Stomach smooth muscle (tissue), 2 donors: ENCODE results near the gene LIN52.

Source experiments
- H3K27ac ChIP-seq: one replicate; pipeline ENCODE4 v1.7.0; 2013; ENCODE audit warnings: mild to moderate bottlenecking, low read length, inconsistent platforms
- H3K27me3 ChIP-seq, 2 donors: one replicate each; pipeline ENCODE4 v1.7.0; 2013; ENCODE audit warnings: low read length in 2 of 2; ENCODE audit not compliant: insufficient read depth in 2 of 2, control insufficient read depth in 1 of 2
- H3K36me3 ChIP-seq, 2 donors: one replicate each; pipeline ENCODE4 v1.7.0; 2013; ENCODE audit warnings: low read length in 2 of 2; ENCODE audit not compliant: control insufficient read depth in 2 of 2, insufficient read depth in 2 of 2
- H3K4me1 ChIP-seq: one replicate; pipeline ENCODE4 v1.7.0; 2013; ENCODE audit warnings: low read length; ENCODE audit not compliant: control insufficient read depth, insufficient read depth
- H3K4me3 ChIP-seq, 2 donors: one replicate each; pipeline ENCODE4 v1.7.0; 2013; ENCODE audit warnings: low read length in 2 of 2
- H3K9ac ChIP-seq, 2 donors: one replicate each; pipeline ENCODE4 v1.7.0; 2013; ENCODE audit warnings: low read length in 2 of 2, mild to moderate bottlenecking in 1 of 2
- H3K9me3 ChIP-seq, 2 donors: one replicate each; pipeline ENCODE4 v1.7.0; 2013; ENCODE audit warnings: low read length in 2 of 2; ENCODE audit not compliant: control insufficient read depth in 2 of 2
- donor health status: healthy.
- donor health status: Pancreatic carcinoma.

Gene LIN52, protein sequence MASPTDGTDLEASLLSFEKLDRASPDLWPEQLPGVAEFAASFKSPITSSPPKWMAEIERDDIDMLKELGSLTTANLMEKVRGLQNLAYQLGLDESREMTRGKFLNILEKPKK

DNA sequence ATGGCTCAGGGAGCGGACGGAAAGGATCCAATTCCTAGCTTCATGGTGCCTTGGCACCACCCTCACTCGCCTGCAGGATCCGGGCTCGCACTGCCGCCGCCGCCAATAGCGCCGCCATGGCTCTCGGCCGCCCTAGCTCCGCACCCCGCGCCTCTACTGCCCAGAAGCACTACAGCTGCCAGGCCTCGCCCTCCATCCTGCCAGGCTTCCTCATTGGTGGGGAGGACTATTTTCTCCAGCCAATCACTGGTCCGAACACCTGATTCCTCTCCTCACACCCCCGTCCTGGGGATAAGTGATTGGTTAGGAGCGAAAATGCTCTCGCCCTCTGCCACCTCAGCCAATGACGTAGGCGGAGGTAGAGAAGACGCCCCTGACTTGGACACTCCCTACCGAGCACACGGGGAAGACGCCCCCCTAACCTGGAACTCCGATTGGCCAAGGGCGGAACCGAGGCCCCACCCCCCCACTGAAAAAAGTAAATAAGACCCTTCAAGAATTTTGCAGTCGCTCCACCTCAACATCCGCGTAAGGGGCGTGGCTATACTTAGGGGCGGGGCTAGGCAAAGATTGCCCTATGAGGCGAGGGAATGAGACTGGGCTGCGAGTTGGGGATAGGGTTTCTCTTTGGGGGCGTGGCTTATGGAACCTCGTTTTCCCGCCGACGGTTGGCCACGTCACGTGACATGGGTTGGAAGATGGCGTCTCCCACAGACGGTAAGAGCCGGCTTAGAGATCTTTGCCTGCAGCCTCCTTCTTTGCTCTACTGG, at the start of gene LIN52, which contains the start of gene ALDH6A1:
TSS of gene LIN52 (plus strand) at position 680 of the 770 bp plus-strand sequence. CDS start at position 699, 19 bp downstream.
TSS of gene ALDH6A1 (minus strand) at position 177 of the 770 bp plus-strand sequence. CDS start at position 118, 59 bp downstream.
- peak within 1 kb of the TSS; percentile 98 for H3K4me3 ChIP-seq
- H3K27ac ChIP-seq, result peak within 1 kb of the TSS; percentile 87
- no peaks in the 10 kb centered on the region for H3K27me3 ChIP-seq
- no peaks in the 10 kb centered on the region for H3K9me3 ChIP-seq
- H3K36me3 ChIP-seq, result no peaks in the 10 kb centered on the region
- peaks cover 12% of the 10 kb centered on the region for H3K4me1 ChIP-seq
- peak within 1 kb of the TSS; percentile 82 to 94 for H3K9ac ChIP-seq

GRCh38 chr14:74035556-74035955, 49.2 kb upstream of the LIN52 start:
- H3K9ac ChIP-seq, result no peak overlapping the region
- H3K36me3 ChIP-seq, result peaks cover 0 to 4% of the 10 kb centered on the region in 2 donors
- no peaks in the 10 kb centered on the region for H3K27me3 ChIP-seq

DNA sequence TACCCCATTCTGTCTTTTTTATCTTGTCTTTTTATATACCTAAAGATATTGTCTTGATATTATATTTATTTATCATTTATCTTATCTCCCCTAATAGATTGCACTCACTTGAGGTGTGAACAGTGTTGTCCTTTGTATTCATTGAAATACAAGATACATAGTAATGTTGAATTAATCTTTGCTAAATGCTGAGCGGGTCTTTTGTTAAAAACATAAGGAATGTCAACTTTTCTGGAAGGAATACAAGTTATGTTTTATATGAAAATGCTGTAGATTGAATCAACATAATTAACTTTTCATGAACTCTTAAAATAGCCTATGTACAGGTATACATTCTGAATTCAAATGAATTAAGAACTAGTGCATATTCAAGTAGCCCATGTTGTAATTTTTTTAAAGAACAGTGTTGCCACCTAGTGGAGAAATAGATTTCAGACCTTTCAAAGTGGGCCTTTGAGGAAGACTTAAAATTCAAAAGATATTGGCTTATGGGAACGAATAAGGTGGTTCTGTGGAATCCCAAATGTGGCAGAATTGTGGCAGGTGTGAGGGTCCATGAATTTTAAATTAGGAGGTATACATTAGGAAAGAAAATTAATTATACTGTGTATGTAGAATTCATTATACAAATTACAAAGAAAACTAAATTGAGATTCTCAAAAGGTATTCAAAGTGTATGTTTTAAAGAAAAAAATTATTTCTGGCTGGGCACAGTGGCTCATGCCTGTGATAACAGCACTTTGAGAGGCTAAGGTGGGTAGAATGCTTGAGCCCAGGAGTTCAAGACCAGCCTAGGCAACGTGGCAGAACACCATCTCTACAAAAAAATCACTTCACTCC, 46.5 kb upstream of the LIN52 start:
- Histone ChIP-seq H3K4me3 (no peak overlapping the region), H3K36me3 (peaks cover 0 to 2% of the 10 kb centered on the region in 2 donors), H3K9me3 (no peaks in the 10 kb centered on the region), H3K27me3 (no peaks in the 10 kb centered on the region), H3K27ac (no peak overlapping the region), H3K4me1 (no peaks in the 10 kb centered on the region), H3K9ac (no peak overlapping the region)

More at GRCh38 chr14:74035556-74035955, 49.2 kb upstream of the LIN52 start:
- Histone ChIP-seq H3K9me3 (no peaks in the 10 kb centered on the region), H3K4me3 (no peak overlapping the region), H3K4me1 (no peaks in the 10 kb centered on the region), H3K27ac (no peak overlapping the region)

DNA sequence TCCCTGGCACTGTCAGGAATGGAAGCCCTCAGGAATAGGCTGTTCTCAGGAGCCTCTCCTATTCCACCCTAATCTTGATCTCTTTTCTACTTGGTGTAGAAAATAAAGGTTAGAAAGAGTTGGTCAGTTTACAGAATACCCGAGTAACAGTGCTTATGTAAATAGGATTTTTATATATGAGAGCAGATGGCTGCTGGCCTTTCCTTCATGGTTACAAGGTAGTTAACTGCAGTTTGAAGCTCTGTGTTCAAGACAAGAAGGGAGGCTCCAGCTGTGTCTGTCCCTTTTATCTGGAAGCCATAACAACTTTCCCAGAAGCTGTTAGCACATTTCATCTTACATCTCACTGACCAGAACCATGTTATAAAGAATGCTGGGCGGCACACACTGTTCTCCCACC, 42.5 kb upstream of the LIN52 start:
- Histone ChIP-seq H3K4me3 (no peak overlapping the region), H3K27me3 (no peaks in the 10 kb centered on the region), H3K36me3 (peaks cover 0 to 2% of the 10 kb centered on the region in 2 donors), H3K9me3 (no peaks in the 10 kb centered on the region), H3K4me1 (no peaks in the 10 kb centered on the region), H3K9ac (no peak overlapping the region), H3K27ac (no peak overlapping the region)

DNA sequence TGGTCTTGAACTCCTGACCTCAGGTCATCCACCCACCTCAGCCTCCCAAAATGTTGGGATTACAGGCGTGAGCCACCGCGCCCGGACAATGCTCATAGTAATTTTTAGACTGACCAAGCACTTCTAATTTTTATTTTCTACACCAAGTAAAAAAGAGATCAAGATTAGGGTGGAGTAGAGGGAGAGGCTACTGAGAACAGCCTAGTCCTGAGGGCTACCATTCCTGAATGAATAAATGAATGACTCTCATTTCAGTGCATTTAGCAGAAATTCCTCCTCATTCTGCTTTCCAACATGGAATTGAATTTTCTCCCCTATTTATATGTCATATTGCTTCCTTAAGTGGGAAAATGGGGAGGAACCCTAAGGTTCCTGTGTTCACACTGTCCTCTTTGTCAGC, 39.2 kb upstream of the LIN52 start:
- no peak overlapping the region for H3K4me3 ChIP-seq
- no peak overlapping the region for H3K27ac ChIP-seq
- peaks cover 0 to 7% of the 10 kb centered on the region in 2 donors for H3K36me3 ChIP-seq
- no peaks in the 10 kb centered on the region for H3K27me3 ChIP-seq
- H3K9me3 ChIP-seq, result no peaks in the 10 kb centered on the region
- no peak overlapping the region for H3K9ac ChIP-seq
- no peaks in the 10 kb centered on the region for H3K4me1 ChIP-seq

GRCh38 chr14:74048281-74048680, 36.5 kb upstream of the LIN52 start:
- peaks cover 0 to 5% of the 10 kb centered on the region in 2 donors for H3K36me3 ChIP-seq
- H3K27ac ChIP-seq, result no peak overlapping the region
- H3K4me1 ChIP-seq, result no peaks in the 10 kb centered on the region
- H3K4me3 ChIP-seq, result no peak overlapping the region
- no peaks in the 10 kb centered on the region for H3K9me3 ChIP-seq
- no peak overlapping the region for H3K9ac ChIP-seq
- no peaks in the 10 kb centered on the region for H3K27me3 ChIP-seq

GRCh38 chr14:74049876-74050495, 34.8 kb upstream of the LIN52 start:
- Histone ChIP-seq H3K4me3 (no peak overlapping the region), H3K27ac (no peak overlapping the region), H3K9ac (no peak overlapping the region), H3K36me3 (peaks cover 0 to 5% of the 10 kb centered on the region in 2 donors), H3K9me3 (no peaks in the 10 kb centered on the region), H3K27me3 (no peaks in the 10 kb centered on the region), H3K4me1 (no peaks in the 10 kb centered on the region)

GRCh38 chr14:74062809-74063150, 22.0 kb upstream of the LIN52 start:
- H3K9me3 ChIP-seq, result no peaks in the 10 kb centered on the region
- H3K4me3 ChIP-seq, result no peak overlapping the region
- no peaks in the 10 kb centered on the region for H3K4me1 ChIP-seq
- no peaks in the 10 kb centered on the region for H3K27me3 ChIP-seq
- no peak overlapping the region for H3K9ac ChIP-seq
- H3K36me3 ChIP-seq, result peaks cover 21 to 41% of the 10 kb centered on the region in 2 donors
- no peak overlapping the region for H3K27ac ChIP-seq

DNA sequence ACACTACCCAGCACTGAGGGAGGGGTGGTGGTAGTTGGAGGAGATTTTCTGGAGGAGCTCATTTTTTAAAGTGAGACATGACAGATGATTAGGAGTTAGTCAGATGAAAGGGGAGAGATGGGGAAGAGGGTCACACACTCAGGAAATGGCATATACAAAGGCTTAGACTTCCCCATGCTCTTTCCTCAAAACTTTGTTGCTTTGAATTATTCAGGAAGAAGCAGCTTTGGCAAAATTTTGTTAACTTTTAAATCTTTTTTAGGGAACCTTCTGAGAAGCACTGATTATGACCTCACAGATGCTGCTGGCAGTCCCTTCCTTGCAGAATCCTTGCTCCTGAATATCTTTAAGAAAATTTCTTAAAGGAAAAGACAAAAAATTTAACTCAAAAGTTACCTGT, 20.3 kb upstream of the LIN52 start:
- Histone ChIP-seq H3K9ac (no peak overlapping the region), H3K36me3 (peaks cover 26 to 45% of the 10 kb centered on the region in 2 donors), H3K27me3 (no peaks in the 10 kb centered on the region), H3K9me3 (no peaks in the 10 kb centered on the region), H3K27ac (no peak overlapping the region), H3K4me1 (no peaks in the 10 kb centered on the region), H3K4me3 (no peak overlapping the region)

DNA sequence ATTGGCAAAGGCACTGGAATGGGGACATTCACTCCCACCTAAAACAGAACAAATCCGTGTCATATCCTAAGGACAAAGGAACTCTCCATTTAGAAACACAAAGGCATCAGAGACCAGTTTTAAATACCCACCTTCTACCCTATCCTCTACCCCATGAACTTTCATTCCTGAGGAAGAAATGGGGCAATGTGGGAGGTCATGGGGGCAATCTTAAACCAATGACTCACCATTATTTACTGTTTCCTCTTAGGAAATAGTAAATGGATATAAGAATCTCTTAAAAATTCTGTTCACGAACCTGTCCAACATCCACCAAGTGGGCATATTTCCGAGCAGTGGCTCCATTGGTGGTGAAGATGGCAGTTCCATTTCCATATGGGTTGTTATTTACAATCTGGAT, 19.9 kb upstream of the LIN52 start:
- Histone ChIP-seq H3K4me3 (no peak overlapping the region), H3K9ac (no peak overlapping the region), H3K27ac (no peak overlapping the region), H3K36me3 (peaks cover 26 to 45% of the 10 kb centered on the region in 2 donors), H3K27me3 (no peaks in the 10 kb centered on the region), H3K9me3 (no peaks in the 10 kb centered on the region), H3K4me1 (no peaks in the 10 kb centered on the region)
